HEK293 (cell line): Measurements from ENCODE around the gene CDK11B.

Experiments used
- CTCF ChIA-PET: fragments of 350-600 bp; formaldehyde crosslinking; extraction: SDS; loops from one replicate; lab custom pipeline; 2021; ENCODE audit warnings: antibody characterized with exemption; lab: Yijun Ruan, JAX
- POLR2A ChIA-PET: fragments of 300-600 bp; formaldehyde crosslinking; extraction: SDS; loops from one replicate; lab custom pipeline; 2020; ENCODE audit warnings: antibody characterized with exemption, inconsistent platforms; lab: Yijun Ruan, JAX
- H3K27ac ChIP-seq: fragments of 200-500 bp; sonication (Bioruptor generic); 2 replicates; pipeline ENCODE4 v1.5.1; 2014; ENCODE audit warnings: low read depth, low read length, control low read depth, inconsistent platforms; ENCODE audit errors: extremely low read depth
- H3K36me3 ChIP-seq, 2 experiments: fragments of 200-500 bp in 1 of 2; sonication (Bioruptor generic) in 1 of 2; 1 replicate in 1 of 2; 2 replicates in 1 of 2; pipeline ENCODE4 v1.5.1; 2014 to 2017; ENCODE audit warnings: inconsistent platforms in 2 of 2, low read length in 2 of 2; ENCODE audit not compliant: control insufficient read depth in 2 of 2, insufficient read depth in 1 of 2
- H3K4me1 ChIP-seq: fragments of 200-500 bp; sonication (Bioruptor generic); 2 replicates; pipeline ENCODE4 v1.5.1; 2014; ENCODE audit warnings: mild to moderate bottlenecking, low read length, inconsistent platforms; ENCODE audit not compliant: control insufficient read depth, insufficient read depth
- H3K4me3 ChIP-seq: 2 replicates; pipeline ENCODE4 v1.5.1; 2011; ENCODE audit warnings: low read depth, mild to moderate bottlenecking, control low read depth, low read length, moderate library complexity
- H3K9me3 ChIP-seq: fragments of 200-500 bp; sonication (Bioruptor generic); 2 replicates; pipeline ENCODE4 v1.5.1; 2014; ENCODE audit warnings: low read depth, low read length, inconsistent platforms; ENCODE audit not compliant: control insufficient read depth, insufficient read depth
- BCL6B ChIP-seq: fragments of 450-650 bp; formaldehyde crosslinking; IDR thresholded peaks from 2 replicates; pipeline ENCODE4 v1.5.1; 2017; ENCODE audit warnings: missing biosample characterization, missing genetic modification characterization
- EGR2 ChIP-seq: fragments of 450-650 bp; formaldehyde crosslinking; IDR thresholded peaks from 2 replicates; pipeline ENCODE4 v1.5.1; 2016; ENCODE audit warnings: low read depth, missing biosample characterization, missing genetic modification characterization
- ELK4 ChIP-seq: IDR thresholded peaks from 2 replicates; pipeline ENCODE4 v1.6.1; 2011; ENCODE audit warnings: mild to moderate bottlenecking, low read depth, low read length, borderline replicate concordance
- HOXA7 ChIP-seq: sonication (generic); formaldehyde crosslinking; IDR thresholded peaks from 2 replicates; pipeline ENCODE4 v1.8.1; 2022; ENCODE audit warnings: missing genetic modification reagents, borderline replicate concordance
- KLF8 ChIP-seq: fragments of 450-650 bp; formaldehyde crosslinking; IDR thresholded peaks from 2 replicates; pipeline ENCODE4 v1.5.1; 2016; ENCODE audit warnings: missing biosample characterization, missing genetic modification characterization
- PRDM10 ChIP-seq: fragments of 450-650 bp; formaldehyde crosslinking; IDR thresholded peaks from 2 replicates; pipeline ENCODE4 v1.5.1; 2016; ENCODE audit warnings: missing biosample characterization, missing genetic modification characterization
- SETDB1 ChIP-seq: IDR thresholded peaks from one replicate; pipeline ENCODE4 v1.6.1; 2017; ENCODE audit warnings: mild to moderate bottlenecking, low read length, moderate library complexity, mixed read lengths; ENCODE audit not compliant: insufficient read length
- WT1 ChIP-seq: fragments of 450-650 bp; formaldehyde crosslinking; IDR thresholded peaks from 2 replicates; pipeline ENCODE4 v1.5.1; 2016; ENCODE audit warnings: missing biosample characterization, missing genetic modification characterization
- YY2 ChIP-seq: fragments of 450-650 bp; formaldehyde crosslinking; IDR thresholded peaks from 2 replicates; pipeline ENCODE4 v1.5.1; 2016; ENCODE audit warnings: missing biosample characterization, missing genetic modification characterization
- ZNF146 ChIP-seq: fragments of 450-650 bp; formaldehyde crosslinking; IDR thresholded peaks from 2 replicates; pipeline ENCODE4 v1.5.1; 2016; ENCODE audit warnings: missing biosample characterization, missing genetic modification characterization
- ZNF157 ChIP-seq: fragments of 450-650 bp; formaldehyde crosslinking; IDR thresholded peaks from 2 replicates; pipeline ENCODE4 v1.5.1; 2016; ENCODE audit warnings: missing biosample characterization, missing genetic modification characterization
- ZNF416 ChIP-seq: fragments of 450-650 bp; formaldehyde crosslinking; IDR thresholded peaks from 2 replicates; pipeline ENCODE4 v1.5.1; 2016; ENCODE audit warnings: missing biosample characterization, missing genetic modification characterization
- ZNF510 ChIP-seq: fragments of 450-650 bp; formaldehyde crosslinking; IDR thresholded peaks from 2 replicates; pipeline ENCODE4 v1.5.1; 2018; ENCODE audit warnings: mild to moderate bottlenecking, missing genetic modification characterization, missing biosample characterization; ENCODE audit not compliant: insufficient replicate concordance
- ZNF561 ChIP-seq: fragments of 450-650 bp; IDR thresholded peaks from 2 replicates; pipeline ENCODE4 v1.5.1; 2018; ENCODE audit warnings: missing biosample characterization, missing genetic modification characterization, borderline replicate concordance
- ZNF580 ChIP-seq: fragments of 450-650 bp; formaldehyde crosslinking; IDR thresholded peaks from 2 replicates; pipeline ENCODE4 v1.5.1; 2016; ENCODE audit warnings: missing biosample characterization, missing genetic modification characterization
- ZNF626 ChIP-seq: fragments of 450-650 bp; sonication (Bioruptor Pico); formaldehyde crosslinking; IDR thresholded peaks from 2 replicates; pipeline ENCODE4 v1.5.1; 2018; ENCODE audit warnings: missing biosample characterization, missing genetic modification characterization, inconsistent platforms
- ZNF660 ChIP-seq: fragments of 450-650 bp; IDR thresholded peaks from 2 replicates; pipeline ENCODE4 v1.5.1; 2018; ENCODE audit warnings: missing biosample characterization, mild to moderate bottlenecking, missing genetic modification characterization
- TF ChIP-seq, protein P1 (sequence below): fragments of 450-650 bp; formaldehyde crosslinking; IDR thresholded peaks from 2 replicates; pipeline ENCODE4 v1.5.1; 2016; ENCODE audit warnings: missing biosample characterization, missing genetic modification characterization
- TF ChIP-seq, protein P2 (sequence below): fragments of 450-650 bp; formaldehyde crosslinking; IDR thresholded peaks from 2 replicates; pipeline ENCODE4 v1.5.1; 2016; ENCODE audit warnings: missing biosample characterization, missing genetic modification characterization
- TF ChIP-seq, protein P3 (sequence below): fragments of 450-650 bp; formaldehyde crosslinking; IDR thresholded peaks from 2 replicates; pipeline ENCODE4 v1.5.1; 2016; ENCODE audit warnings: missing biosample characterization, missing genetic modification characterization
- TF ChIP-seq, protein P4 (sequence below): fragments of 450-650 bp; formaldehyde crosslinking; optimal IDR thresholded peaks from 2 replicates; pipeline ENCODE3; 2016; ENCODE audit warnings: missing biosample characterization, mild to moderate bottlenecking, missing genetic modification characterization

Gene CDK11B

GRCh38 chr1:1614204-1614953 is 44.4 kb downstream of the CDK11B start:
- Histone ChIP-seq H3K36me3 (peaks cover 0 to 27% of the 10 kb centered on the region in 2 experiments; a peak in 1 of 3 replicates), H3K4me3 (peak overlapping the region; percentile 100), H3K9me3 (no peaks in the 10 kb centered on the region), H3K4me1 (0 out of 2 replicates have a peak, but pooled peaks cover 3% of the 10 kb centered on the region), H3K27ac (peak overlapping the region; percentile 40; the same call in 1 of the 2 replicates)
- CTCF ChIA-PET: interaction anchor here (0.6 to 0.9 kb wide), 3 partner anchors 215 to 591 kb away, joined by 3 to 4 read pairs (median 3); partner anchors contain the start of gene CCNL2
- POLR2A ChIA-PET: interaction anchor here (0.6 to 3.5 kb wide), 6 partner anchors 12 to 777 kb away, joined by 3 to 17 read pairs (median 5); partner anchors contain the start of genes MORN1 and RER1
- no peak for TF ChIP-seq WT1 (tag by site-specific recombination)
- TF ChIP-seq ZNF510 (tag by site-specific recombination): no peak
- TF ChIP-seq, protein P1, sequence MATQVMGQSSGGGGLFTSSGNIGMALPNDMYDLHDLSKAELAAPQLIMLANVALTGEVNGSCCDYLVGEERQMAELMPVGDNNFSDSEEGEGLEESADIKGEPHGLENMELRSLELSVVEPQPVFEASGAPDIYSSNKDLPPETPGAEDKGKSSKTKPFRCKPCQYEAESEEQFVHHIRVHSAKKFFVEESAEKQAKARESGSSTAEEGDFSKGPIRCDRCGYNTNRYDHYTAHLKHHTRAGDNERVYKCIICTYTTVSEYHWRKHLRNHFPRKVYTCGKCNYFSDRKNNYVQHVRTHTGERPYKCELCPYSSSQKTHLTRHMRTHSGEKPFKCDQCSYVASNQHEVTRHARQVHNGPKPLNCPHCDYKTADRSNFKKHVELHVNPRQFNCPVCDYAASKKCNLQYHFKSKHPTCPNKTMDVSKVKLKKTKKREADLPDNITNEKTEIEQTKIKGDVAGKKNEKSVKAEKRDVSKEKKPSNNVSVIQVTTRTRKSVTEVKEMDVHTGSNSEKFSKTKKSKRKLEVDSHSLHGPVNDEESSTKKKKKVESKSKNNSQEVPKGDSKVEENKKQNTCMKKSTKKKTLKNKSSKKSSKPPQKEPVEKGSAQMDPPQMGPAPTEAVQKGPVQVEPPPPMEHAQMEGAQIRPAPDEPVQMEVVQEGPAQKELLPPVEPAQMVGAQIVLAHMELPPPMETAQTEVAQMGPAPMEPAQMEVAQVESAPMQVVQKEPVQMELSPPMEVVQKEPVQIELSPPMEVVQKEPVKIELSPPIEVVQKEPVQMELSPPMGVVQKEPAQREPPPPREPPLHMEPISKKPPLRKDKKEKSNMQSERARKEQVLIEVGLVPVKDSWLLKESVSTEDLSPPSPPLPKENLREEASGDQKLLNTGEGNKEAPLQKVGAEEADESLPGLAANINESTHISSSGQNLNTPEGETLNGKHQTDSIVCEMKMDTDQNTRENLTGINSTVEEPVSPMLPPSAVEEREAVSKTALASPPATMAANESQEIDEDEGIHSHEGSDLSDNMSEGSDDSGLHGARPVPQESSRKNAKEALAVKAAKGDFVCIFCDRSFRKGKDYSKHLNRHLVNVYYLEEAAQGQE (tag by site-specific recombination): no peak
- no peak for TF ChIP-seq PRDM10 (tag by site-specific recombination)
- no peak for TF ChIP-seq ZNF626
- TF ChIP-seq BCL6B (tag by site-specific recombination): no peak
- no peak for TF ChIP-seq KLF8 (tag by site-specific recombination)
- TF ChIP-seq ZNF561: no peak
- TF ChIP-seq, protein P2, sequence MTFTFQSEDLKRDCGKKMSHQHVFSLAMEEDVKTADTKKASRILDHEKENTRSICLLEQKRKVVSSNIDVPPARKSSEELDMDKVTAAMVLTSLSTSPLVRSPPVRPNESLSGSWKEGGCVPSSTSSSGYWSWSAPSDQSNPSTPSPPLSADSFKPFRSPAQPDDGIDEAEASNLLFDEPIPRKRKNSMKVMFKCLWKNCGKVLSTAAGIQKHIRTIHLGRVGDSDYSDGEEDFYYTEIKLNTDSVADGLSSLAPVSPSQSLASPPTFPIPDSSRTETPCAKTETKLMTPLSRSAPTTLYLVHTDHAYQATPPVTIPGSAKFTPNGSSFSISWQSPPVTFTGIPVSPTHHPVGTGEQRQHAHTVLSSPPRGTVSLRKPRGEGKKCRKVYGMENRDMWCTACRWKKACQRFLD (tag by site-specific recombination): no peak
- TF ChIP-seq ZNF146 (tag by site-specific recombination): no peak
- TF ChIP-seq ZNF416 (tag by site-specific recombination): no peak
- TF ChIP-seq YY2 (tag by site-specific recombination): no peak
- TF ChIP-seq EGR2: peak; percentile 84
- TF ChIP-seq HOXA7 (CRISPR knock-in tag): no peak
- no peak for TF ChIP-seq SETDB1
- TF ChIP-seq, protein P3, sequence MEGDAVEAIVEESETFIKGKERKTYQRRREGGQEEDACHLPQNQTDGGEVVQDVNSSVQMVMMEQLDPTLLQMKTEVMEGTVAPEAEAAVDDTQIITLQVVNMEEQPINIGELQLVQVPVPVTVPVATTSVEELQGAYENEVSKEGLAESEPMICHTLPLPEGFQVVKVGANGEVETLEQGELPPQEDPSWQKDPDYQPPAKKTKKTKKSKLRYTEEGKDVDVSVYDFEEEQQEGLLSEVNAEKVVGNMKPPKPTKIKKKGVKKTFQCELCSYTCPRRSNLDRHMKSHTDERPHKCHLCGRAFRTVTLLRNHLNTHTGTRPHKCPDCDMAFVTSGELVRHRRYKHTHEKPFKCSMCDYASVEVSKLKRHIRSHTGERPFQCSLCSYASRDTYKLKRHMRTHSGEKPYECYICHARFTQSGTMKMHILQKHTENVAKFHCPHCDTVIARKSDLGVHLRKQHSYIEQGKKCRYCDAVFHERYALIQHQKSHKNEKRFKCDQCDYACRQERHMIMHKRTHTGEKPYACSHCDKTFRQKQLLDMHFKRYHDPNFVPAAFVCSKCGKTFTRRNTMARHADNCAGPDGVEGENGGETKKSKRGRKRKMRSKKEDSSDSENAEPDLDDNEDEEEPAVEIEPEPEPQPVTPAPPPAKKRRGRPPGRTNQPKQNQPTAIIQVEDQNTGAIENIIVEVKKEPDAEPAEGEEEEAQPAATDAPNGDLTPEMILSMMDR: 0 out of 2 replicates have a peak, but pooled peaks have one; percentile 27
- peak; percentile 39; the same call in 1 of the 2 replicates for TF ChIP-seq ZNF580 (tag by site-specific recombination)
- no peak for TF ChIP-seq ZNF157 (tag by site-specific recombination)
- no peak for TF ChIP-seq ELK4
- TF ChIP-seq, protein P4, sequence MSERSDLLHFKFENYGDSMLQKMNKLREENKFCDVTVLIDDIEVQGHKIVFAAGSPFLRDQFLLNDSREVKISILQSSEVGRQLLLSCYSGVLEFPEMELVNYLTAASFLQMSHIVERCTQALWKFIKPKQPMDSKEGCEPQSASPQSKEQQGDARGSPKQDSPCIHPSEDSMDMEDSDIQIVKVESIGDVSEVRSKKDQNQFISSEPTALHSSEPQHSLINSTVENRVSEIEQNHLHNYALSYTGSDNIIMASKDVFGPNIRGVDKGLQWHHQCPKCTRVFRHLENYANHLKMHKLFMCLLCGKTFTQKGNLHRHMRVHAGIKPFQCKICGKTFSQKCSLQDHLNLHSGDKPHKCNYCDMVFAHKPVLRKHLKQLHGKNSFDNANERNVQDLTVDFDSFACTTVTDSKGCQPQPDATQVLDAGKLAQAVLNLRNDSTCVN (tag by site-specific recombination): no peak
- no peak; the same call in 1 of the 2 replicates for TF ChIP-seq ZNF660 (tag by site-specific recombination)
